NB4 (cell line): ENCODE data around the gene SRPK1.

Experiments used
- DNase-seq: peaks from one replicate; pipeline ENCODE4 v3.0.0; 2010; ENCODE audit warnings: low read depth
- H3K4me3 ChIP-seq: one replicate; pipeline ENCODE4 v1.5.1; 2011; ENCODE audit warnings: mild to moderate bottlenecking, low read depth, low read length, moderate library complexity
- MAX ChIP-seq: IDR thresholded peaks from 2 replicates; pipeline ENCODE4 v1.6.1; 2011; ENCODE audit warnings: low read depth, low read length
- MYC ChIP-seq: IDR thresholded peaks from 2 replicates; pipeline ENCODE4 v1.6.1; 2011; ENCODE audit warnings: low read depth, low read length
- POLR2A ChIP-seq: IDR thresholded peaks from 2 replicates; pipeline ENCODE4 v1.6.1; 2011; ENCODE audit warnings: mild to moderate bottlenecking; ENCODE audit not compliant: insufficient read length; ENCODE audit errors: extremely low read depth
- TF ChIP-seq, protein P1 (sequence below): IDR thresholded peaks from one replicate; pipeline ENCODE4 v1.5.1; 2012; ENCODE audit warnings: low read depth, low read length

SRPK1 gene

DNA sequence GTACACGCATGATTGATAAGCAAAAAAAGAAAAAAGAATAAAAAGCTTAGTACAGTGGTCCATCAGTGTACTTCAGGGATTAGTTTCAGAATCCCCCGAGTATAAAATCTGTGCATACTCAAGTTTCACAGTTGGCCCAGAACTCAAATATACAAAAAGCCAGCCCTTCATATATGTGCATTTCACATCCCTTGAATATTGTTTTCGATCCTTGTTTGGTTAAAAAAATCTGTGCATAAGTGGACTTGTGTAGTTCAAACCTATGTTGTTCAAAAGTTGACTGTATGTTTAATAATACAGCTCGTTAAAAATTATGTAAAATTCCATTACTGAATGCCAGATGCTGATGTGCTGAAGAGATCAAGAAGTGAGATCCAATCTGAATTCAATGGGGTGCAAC lies 61.5 kb downstream of the SRPK1 start:
- TF ChIP-seq MYC (no peak), MAX (no peak), POLR2A (no peak)
- TF ChIP-seq, protein P1, sequence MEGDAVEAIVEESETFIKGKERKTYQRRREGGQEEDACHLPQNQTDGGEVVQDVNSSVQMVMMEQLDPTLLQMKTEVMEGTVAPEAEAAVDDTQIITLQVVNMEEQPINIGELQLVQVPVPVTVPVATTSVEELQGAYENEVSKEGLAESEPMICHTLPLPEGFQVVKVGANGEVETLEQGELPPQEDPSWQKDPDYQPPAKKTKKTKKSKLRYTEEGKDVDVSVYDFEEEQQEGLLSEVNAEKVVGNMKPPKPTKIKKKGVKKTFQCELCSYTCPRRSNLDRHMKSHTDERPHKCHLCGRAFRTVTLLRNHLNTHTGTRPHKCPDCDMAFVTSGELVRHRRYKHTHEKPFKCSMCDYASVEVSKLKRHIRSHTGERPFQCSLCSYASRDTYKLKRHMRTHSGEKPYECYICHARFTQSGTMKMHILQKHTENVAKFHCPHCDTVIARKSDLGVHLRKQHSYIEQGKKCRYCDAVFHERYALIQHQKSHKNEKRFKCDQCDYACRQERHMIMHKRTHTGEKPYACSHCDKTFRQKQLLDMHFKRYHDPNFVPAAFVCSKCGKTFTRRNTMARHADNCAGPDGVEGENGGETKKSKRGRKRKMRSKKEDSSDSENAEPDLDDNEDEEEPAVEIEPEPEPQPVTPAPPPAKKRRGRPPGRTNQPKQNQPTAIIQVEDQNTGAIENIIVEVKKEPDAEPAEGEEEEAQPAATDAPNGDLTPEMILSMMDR = no peak
- H3K4me3 ChIP-seq = no peak overlapping the region
- DNase-seq = no peak

GRCh38 chr6:35857853-35858252 lies 63.0 kb downstream of the SRPK1 start:
- no peak for TF ChIP-seq MAX
- no peak for TF ChIP-seq POLR2A
- TF ChIP-seq MYC = no peak
- no peak for DNase-seq
- no peak overlapping the region for H3K4me3 ChIP-seq

GRCh38 chr6:35856250-35856649 lies 64.6 kb downstream of the SRPK1 start:
- no peak overlapping the region for H3K4me3 ChIP-seq
- TF ChIP-seq, protein P1 = no peak
- TF ChIP-seq POLR2A = no peak
- no peak for TF ChIP-seq MYC
- TF ChIP-seq MAX = no peak
- no peak for DNase-seq

DNA sequence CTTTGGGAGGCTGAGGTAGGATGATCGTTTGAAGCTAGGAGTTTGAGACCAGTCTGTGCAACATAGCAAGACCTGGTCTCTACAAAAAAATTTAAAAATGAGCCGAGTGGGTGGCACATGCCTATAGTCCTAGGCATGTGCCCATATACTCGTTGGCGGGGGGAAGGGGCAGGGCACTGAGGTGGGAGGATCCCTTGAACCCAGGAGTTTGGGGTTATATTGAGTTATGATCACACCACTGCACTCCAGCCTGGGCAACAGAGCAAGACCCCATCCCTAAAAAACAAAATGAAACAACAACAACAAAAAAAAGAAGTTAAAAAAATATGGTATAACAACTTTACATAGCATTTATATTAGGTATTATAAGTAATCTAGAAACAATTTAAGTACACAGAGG lies 67.9 kb downstream of the SRPK1 start:
- DNase-seq = no peak
- TF ChIP-seq MYC (no peak), MAX (no peak), POLR2A (no peak)
- TF ChIP-seq, protein P1 = no peak
- H3K4me3 ChIP-seq = no peak overlapping the region

DNA sequence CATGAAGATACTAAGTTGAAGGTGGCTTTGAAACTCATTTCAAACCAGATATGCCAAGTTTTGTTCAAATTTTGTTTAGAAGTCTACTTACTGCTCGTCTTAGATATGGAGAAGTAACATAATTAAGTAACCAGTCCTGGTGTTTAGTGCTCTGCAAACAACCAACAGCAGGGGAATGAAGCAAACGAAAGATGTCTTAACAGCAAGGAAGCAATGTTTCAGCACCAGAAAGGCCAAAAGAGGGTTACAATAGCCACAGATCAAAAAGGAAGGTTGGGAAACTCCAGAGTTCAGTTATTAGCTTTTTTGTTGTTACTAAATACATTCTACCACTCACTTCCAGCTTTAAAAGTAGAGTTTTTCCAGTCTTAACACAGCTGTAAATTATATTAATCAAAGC lies 70.7 kb downstream of the SRPK1 start:
- no peak overlapping the region for H3K4me3 ChIP-seq
- TF ChIP-seq MAX = no peak
- TF ChIP-seq, protein P1 = no peak
- TF ChIP-seq POLR2A = no peak
- TF ChIP-seq MYC = no peak
- no peak for DNase-seq

DNA sequence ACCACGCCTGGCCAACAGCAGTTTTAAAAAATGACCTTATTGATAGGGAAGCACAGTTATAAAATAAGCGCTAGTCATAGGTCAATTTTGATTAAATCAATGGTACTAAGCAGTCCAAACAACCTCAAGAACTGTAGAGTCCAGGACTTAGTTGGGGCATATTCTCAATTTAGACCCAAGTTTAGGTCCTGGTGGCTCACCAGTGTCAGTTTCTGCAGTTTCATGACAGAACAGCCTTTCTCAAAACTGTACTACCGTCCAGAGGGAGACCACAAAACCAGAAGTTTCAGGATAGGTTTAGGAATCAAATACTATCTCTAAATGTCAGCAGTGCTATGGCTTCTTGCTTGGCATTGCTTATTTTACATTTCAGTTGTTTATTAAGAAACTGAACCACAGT lies 76.6 kb downstream of the SRPK1 start:
- TF ChIP-seq, protein P1 = no peak
- TF ChIP-seq MAX (no peak), POLR2A (no peak), MYC (no peak)
- no peak for DNase-seq
- H3K4me3 ChIP-seq = no peak overlapping the region
